NT2/D1 (cell line): ENCODE data around the gene PPARA.

Experiments used
- YY1 ChIP-seq: IDR thresholded peaks from 2 replicates; pipeline ENCODE4 v1.6.1; 2011; ENCODE audit not compliant: insufficient read length, insufficient read depth
- ZNF274 ChIP-seq: IDR thresholded peaks from 2 replicates; pipeline ENCODE4 v1.6.1; 2011; ENCODE audit warnings: mild to moderate bottlenecking, low read depth, low read length

DNA sequence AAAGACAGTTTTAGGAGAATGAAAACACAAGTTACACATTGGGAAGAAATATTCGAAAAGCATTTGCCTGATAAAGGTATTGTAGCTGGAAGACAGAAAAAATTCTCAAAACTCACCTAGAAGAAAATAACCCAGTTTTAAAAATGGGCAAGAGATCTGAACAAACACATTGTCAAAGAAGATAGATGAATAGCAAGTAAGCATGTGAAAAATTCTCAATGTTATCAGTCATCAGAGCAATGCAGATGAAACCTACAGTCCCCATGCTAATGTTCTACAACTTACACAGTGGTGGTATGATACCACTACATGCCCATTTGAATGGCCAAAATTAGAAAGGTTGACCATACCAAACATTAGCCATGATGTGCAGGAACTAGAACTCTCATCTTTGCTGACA lies 29.4 kb downstream of the PPARA start:
- TF ChIP-seq YY1 (no peak), ZNF274 (no peak)
